Activated effector memory CD4-positive, alpha-beta T cell treated with anti-CD3 and anti-CD28 coated beads, Interleukin-2, amount 50 U/mL, for 16 hours (primary cell): ENCODE data around the gene HDLBP.
"Not testable (repeated sequence)": the region's sequence is repeated elsewhere in the genome, so short reads cannot be mapped to it uniquely, and the experiment has no call there.

ENCODE experiments used
- DNase-seq: peaks from one replicate; pipeline ENCODE4 v3.0.0-alpha.2; 2020

Gene HDLBP

GRCh38 chr2:241205086-241205485 lies 110.4 kb downstream of the HDLBP start:
- DNase-seq, result no peak

- no peak for DNase-seq
Measured at GRCh38 chr2:241204490-241204889, 111.0 kb downstream of the HDLBP start.

GRCh38 chr2:241204010-241204384 lies 111.5 kb downstream of the HDLBP start:
- DNase-seq, result no peak

- DNase-seq, result no peak
Measured at GRCh38 chr2:241203218-241204009, 112.1 kb downstream of the HDLBP start.

GRCh38 chr2:241202681-241203080 lies 112.8 kb downstream of the HDLBP start:
- DNase-seq, result no peak

- no peak for DNase-seq
Measured at GRCh38 chr2:241202268-241202585, 113.2 kb downstream of the HDLBP start.

GRCh38 chr2:241201445-241202267 lies 113.8 kb downstream of the HDLBP start:
- no peak for DNase-seq

- no peak for DNase-seq
Measured at GRCh38 chr2:241200822-241201395, 114.6 kb downstream of the HDLBP start.

- no peak for DNase-seq
Measured at GRCh38 chr2:241199897-241200821, 115.3 kb downstream of the HDLBP start.

- no peak for DNase-seq
Measured at GRCh38 chr2:241199286-241199685, 116.2 kb downstream of the HDLBP start.

GRCh38 chr2:241198381-241199279 lies 116.8 kb downstream of the HDLBP start:
- no peak for DNase-seq

- DNase-seq, result no peak
Measured at GRCh38 chr2:241197947-241198346, 117.5 kb downstream of the HDLBP start.

- not testable (repeated sequence) for DNase-seq
Measured at GRCh38 chr2:241197246-241197645, 118.2 kb downstream of the HDLBP start.

GRCh38 chr2:241195506-241196130 lies 119.9 kb downstream of the HDLBP start:
- peak; percentile 44 for DNase-seq

GRCh38 chr2:241194811-241195210 lies 120.7 kb downstream of the HDLBP start:
- DNase-seq, result no peak

GRCh38 chr2:241193271-241193670 lies 122.2 kb downstream of the HDLBP start:
- no peak for DNase-seq

- DNase-seq, result no peak
Measured at GRCh38 chr2:241191081-241191480, 124.4 kb downstream of the HDLBP start.

- DNase-seq, result no peak
Measured at GRCh38 chr2:241190291-241190981, 125.0 kb downstream of the HDLBP start.

GRCh38 chr2:241189856-241190201 lies 125.6 kb downstream of the HDLBP start:
- DNase-seq, result no peak

GRCh38 chr2:241189093-241189855 lies 126.2 kb downstream of the HDLBP start:
- no peak for DNase-seq
